K562 (cell line): ENCODE results near the gene CLASP1. TPM values are rescaled to one million over a fixed set of nuclear protein-coding genes. Genes with fewer than 3 reads are reported as not detected.

Source experiments
- ATAC-seq: fragments of 200-7000 bp; cut with Tn5 transposase; 3 replicates; pipeline ENCODE4 v1.9.1; 2020; ENCODE audit warnings: moderate library complexity
- BruUV-seq: library from RNA; stranded (reverse); fragments of 400-500 nt; replicated peaks from 2 replicates; lab custom pipeline; 2021; lab: Mats Ljungman, UMichigan
- CTCF ChIA-PET: fragments of 300-600 bp; formaldehyde crosslinking; extraction: SDS; loops from one replicate; lab custom pipeline; 2021; ENCODE audit warnings: low intra/inter-chr PET ratio; lab: Yijun Ruan, JAX
- POLR2A ChIA-PET: fragments of 300-600, 350-650 bp; sonication (Branson Sonifier 250); formaldehyde crosslinking; extraction: SDS; loops from one replicate; lab custom pipeline; 2021; ENCODE audit warnings: antibody characterized with exemption, inconsistent platforms; lab: Yijun Ruan, JAX
- DNase-seq, 4 experiments: peaks; one replicate each; pipeline versions ENCODE4 v3.0.0 to v3.0.0-alpha.2; 2011 to 2018; ENCODE audit warnings: low spot score in 3 of 4, mixed read lengths in 3 of 4; ENCODE audit errors: extremely low read depth in 1 of 4
- FAIRE-seq: peaks from 2 replicates; lab custom pipeline; 2011; peaks lifted over from hg19 to GRCh38; lab: Jason Lieb, UNC
- H2AFZ ChIP-seq: 2 replicates; pipeline ENCODE4 v1.6.0; 2011; ENCODE audit warnings: low read depth, low read length, control low read depth, inconsistent platforms
- H3K27ac ChIP-seq: fragments of 200-600 bp; 3 replicates; pipeline ENCODE4 v1.8.0; 2011; ENCODE audit warnings: low read depth, mild to moderate bottlenecking, control low read depth, inconsistent platforms, low read length, moderate library complexity, mixed read lengths; ENCODE audit errors: extremely low read depth
- H3K27me3 ChIP-seq, 2 experiments: fragments of 300-600 bp in 1 of 2; 2 replicates in 1 of 2; 3 replicates in 1 of 2; pipeline versions ENCODE4 v1.6.0 to v1.8.0; 2011; ENCODE audit warnings: inconsistent platforms in 2 of 2, low read length in 2 of 2, mild to moderate bottlenecking in 1 of 2, mixed read lengths in 1 of 2, moderate library complexity in 1 of 2; ENCODE audit not compliant: control insufficient read depth in 2 of 2, insufficient read depth in 2 of 2
- H3K36me3 ChIP-seq: fragments of 300-600 bp; 3 replicates; pipeline ENCODE4 v1.8.0; 2011; ENCODE audit warnings: mild to moderate bottlenecking, low read length, inconsistent platforms; ENCODE audit not compliant: control insufficient read depth, insufficient read depth
- H3K4me1 ChIP-seq, 2 experiments: fragments of 200-600 bp in 1 of 2; replicated peaks in 1 of 2; 2 replicates in 1 of 2; 3 replicates in 1 of 2; pipeline versions ENCODE4 v1.5.1 to v1.8.0; 2011; ENCODE audit warnings: inconsistent platforms in 2 of 2, low read length in 2 of 2, mild to moderate bottlenecking in 1 of 2, mixed read lengths in 1 of 2, moderate library complexity in 1 of 2; ENCODE audit not compliant: control insufficient read depth in 2 of 2, insufficient read depth in 2 of 2
- H3K4me2 ChIP-seq: 2 replicates; pipeline ENCODE4 v1.6.1; 2011; ENCODE audit warnings: low read length, control low read depth, inconsistent platforms, mixed read lengths; ENCODE audit not compliant: insufficient read depth
- H3K4me3 ChIP-seq: fragments of 200-600 bp; sonication (generic), shearing (Covaris generic); 2 replicates; pipeline ENCODE4 v1.5.1; 2016; ENCODE audit warnings: control low read depth, inconsistent platforms
- H3K79me2 ChIP-seq: fragments of 200-600 bp; 3 replicates; pipeline ENCODE4 v1.8.0; 2011; ENCODE audit warnings: low read length, inconsistent platforms; ENCODE audit not compliant: control insufficient read depth, insufficient read depth
- H3K9ac ChIP-seq, 2 experiments: 2 replicates each; pipeline versions ENCODE4 v1.6.0 to v1.6.1; 2011; ENCODE audit warnings: low read depth in 2 of 2, low read length in 2 of 2, control low read depth in 1 of 2, inconsistent platforms in 1 of 2, mild to moderate bottlenecking in 1 of 2, mixed read lengths in 1 of 2; ENCODE audit not compliant: insufficient read depth in 1 of 2
- H3K9me1 ChIP-seq: one replicate; pipeline ENCODE4 v1.6.0; 2011; ENCODE audit warnings: inconsistent platforms, mild to moderate bottlenecking, low read length, moderate library complexity; ENCODE audit not compliant: control insufficient read depth, insufficient read depth
- H3K9me3 ChIP-seq: replicated peaks from 2 replicates; pipeline ENCODE4 v1.5.1; 2011; ENCODE audit warnings: low read depth, low read length, inconsistent platforms; ENCODE audit not compliant: control insufficient read depth, insufficient read depth
- H4K20me1 ChIP-seq: replicated peaks from 2 replicates; pipeline ENCODE4 v1.6.1; 2011; ENCODE audit warnings: low read length, inconsistent platforms, mixed read lengths; ENCODE audit not compliant: control insufficient read depth, insufficient read depth
- ATF1 ChIP-seq, 2 experiments: fragments of 450-650 bp in 1 of 2; IDR thresholded peaks; 2 replicates each; pipeline ENCODE4 v1.6.1; 2016; ENCODE audit warnings: missing compliant biosample characterization in 1 of 2, missing genetic modification characterization in 1 of 2
- ATF4 ChIP-seq: fragments of 450-650 bp; formaldehyde crosslinking; IDR thresholded peaks from 2 replicates; pipeline ENCODE4 v1.4.0; 2022; ENCODE audit warnings: mild to moderate bottlenecking, moderate library complexity
- ETS1 ChIP-seq: conservative IDR thresholded peaks from 2 replicates; pipeline ENCODE4 v1.6.1; 2011; ENCODE audit warnings: low read depth, mild to moderate bottlenecking, low read length; ENCODE audit not compliant: control insufficient read depth
- FOXJ2 ChIP-seq: fragments of 200-800 bp; sonication (Bioruptor generic); IDR thresholded peaks from 2 replicates; pipeline ENCODE4 v1.6.1; 2016; ENCODE audit warnings: missing genetic modification characterization, missing compliant biosample characterization
- KLF1 ChIP-seq: fragments of 450-650 bp; IDR thresholded peaks from 2 replicates; pipeline ENCODE4 v1.6.1; 2016; ENCODE audit warnings: missing genetic modification characterization, missing compliant biosample characterization
- RB1 ChIP-seq: fragments of 450-650 bp; IDR thresholded peaks from 2 replicates; pipeline ENCODE4 v1.6.1; 2017; ENCODE audit warnings: low read depth, mild to moderate bottlenecking
- SNIP1 ChIP-seq: fragments of 450-650 bp; IDR thresholded peaks from 2 replicates; pipeline ENCODE4 v1.7.1; 2017; ENCODE audit warnings: low read depth, mild to moderate bottlenecking
- TGIF2 ChIP-seq: sonication (generic); formaldehyde crosslinking; IDR thresholded peaks from 2 replicates; pipeline ENCODE4 v1.8.1; 2022; ENCODE audit warnings: mild to moderate bottlenecking, missing genetic modification reagents, moderate library complexity
- ZNF174 ChIP-seq: fragments of 250-450 bp; sonication (Bioruptor Pico); IDR thresholded peaks from 2 replicates; pipeline ENCODE4 v1.4.0; 2020; ENCODE audit warnings: mild to moderate bottlenecking
- ZNF431 ChIP-seq: sonication (generic); formaldehyde crosslinking; IDR thresholded peaks from 2 replicates; pipeline ENCODE4 v1.8.0; 2022; ENCODE audit warnings: mild to moderate bottlenecking, missing genetic modification reagents
- ZNF639 ChIP-seq, 2 experiments: fragments of 200-800 bp in 1 of 2; sonication (Bioruptor generic) in 1 of 2; sonication (generic) in 1 of 2; formaldehyde crosslinking in 1 of 2; IDR thresholded peaks in 1 of 2; conservative IDR thresholded peaks in 1 of 2; 2 replicates each; pipeline versions ENCODE4 v1.5.0 to v1.6.1; 2016 to 2020; ENCODE audit warnings: missing compliant biosample characterization in 1 of 2, missing genetic modification characterization in 1 of 2, missing genetic modification reagents in 1 of 2
- WGBS: fragments of 100-300 bp; shearing (Covaris generic); methylation state at CpG from one replicate; pipeline ENCODE4 v1.1.6; 2016; ENCODE audit warnings: low coverage, mixed read lengths; ENCODE audit not compliant: insufficient coverage; ENCODE audit errors: missing lambda C conversion rate; 5-methylcytosine and 5-hydroxymethylcytosine counted together
- in situ Hi-C: fragments of 300-500 bp; cut with MboI; formaldehyde crosslinking; loops from 4 replicates; pipeline ENCODE4 v1.15.0; 2018; ENCODE audit warnings: inconsistent platforms, mixed read lengths
- intact Hi-C: fragments of 100-400 bp; cut with micrococcal nuclease; formaldehyde crosslinking; loops from 2 replicates; pipeline ENCODE4 v1.14.2; 2022
- polyA plus RNA-seq, 8 experiments: library from polyadenylated mRNA; depleted of rRNA in 4 of 8; stranded (reverse) in 5 of 8; unstranded in 3 of 8; fragments of >200 nt; fragmentation: Nextera tagmentation in 2 of 8; fragmentation: Illumina TruSeq in 1 of 8; extraction: Ambion mirVana in 2 of 8; extraction: Trizol in 1 of 8; gene quantifications; 2 replicates each; pipeline versions ENCODE4 v1.2.1 to v1.2.3, GENCODE V29; 2011 to 2014; ENCODE audit warnings: inconsistent platforms in 1 of 8, missing spikeins in 1 of 8
- total RNA-seq, 7 experiments: library from RNA; depleted of rRNA in 6 of 7; stranded (reverse); fragments of >200 nt in 6 of 7; fragmentation: Illumina TruSeq in 2 of 7; extraction: Trizol in 2 of 7; gene quantifications; 2 replicates each; pipeline versions ENCODE4 v1.2.1 to v1.2.3, GENCODE V29; 2011 to 2021; ENCODE audit warnings: low replicate concordance in 1 of 7

CLASP1 gene
- total and polyA plus RNA-seq, 9 of the 15 experiments (the other 6 are each of a cell fraction or from before 2014, with no cell fraction given) = 1.7 to 40.3 (median 20.7) TPM

GRCh38 chr2:121633463-121633862 lies 15.8 kb downstream of the CLASP1 start (continued):
- TF ChIP-seq SNIP1 = no peak
- TF ChIP-seq ATF1 (CRISPR knock-in tag; IDR thresholded peaks at IDR 0.05) = no peak
- TF ChIP-seq ATF1 (tag; IDR thresholded peaks at IDR 0.05) = no peak
- TF ChIP-seq ZNF174 (CRISPR knock-in tag) = no peak
- TF ChIP-seq RB1 = no peak
- TF ChIP-seq TGIF2 (CRISPR knock-in tag) = no peak
- TF ChIP-seq ZNF431 = no peak
- TF ChIP-seq KLF1 (tag) = no peak
- TF ChIP-seq ZNF639 (CRISPR knock-in tag; conservative IDR thresholded peaks at IDR 0.05 in 1 of 2, IDR thresholded peaks at IDR 0.05 in 1 of 2) = no peak

- in situ Hi-C loops = no loop called here
- Histone ChIP-seq H4K20me1 (no peaks in the 10 kb centered on the region), H3K4me3 (no peak overlapping the region), H3K27me3 (no peaks in the 10 kb centered on the region), H3K9ac (peak overlapping the region in 1 of 2 experiments; percentile 11; a peak in 1 of 4 replicates), H3K79me2 (peaks cover 61% of the 10 kb centered on the region), H3K9me1 (no peaks in the 10 kb centered on the region), H3K27ac (peak overlapping the region; percentile 43; the same call in 1 of the 3 replicates), H3K9me3 (no peaks in the 10 kb centered on the region), H3K4me2 (peak overlapping the region; percentile 56), H3K36me3 (no peaks in the 10 kb centered on the region; the same call in 2 of the 3 replicates), H2AFZ (no peak overlapping the region), H3K4me1 (peaks cover 10% of the 10 kb centered on the region in 2 experiments; a peak in 3 of 5 replicates)
- intact Hi-C loops = no loop called here
- ChIA-PET CTCF (no interaction called here), POLR2A (interaction anchor here (0.8 to 1.1 kb wide), 2 partner anchors 10 kb away, joined by 3 read pairs; no protein-coding TSS in a partner anchor)
- 4% methylated on average over 4 of the region's 4 CpGs for WGBS
- peak; percentile 90 for FAIRE-seq
- peak in 2 of 4 experiments; percentile 68 to 78 for DNase-seq
- BruUV-seq = no TSS peak
- ATAC-seq = peak; percentile 98
- TF ChIP-seq ATF4 (CRISPR knock-in tag) = no peak
- peak; percentile 60; the same call in 1 of the 2 replicates for TF ChIP-seq FOXJ2 (tag)
- TF ChIP-seq ETS1 = no peak
Observed at GRCh38 chr2:121627525-121628050, 21.7 kb downstream of the CLASP1 start.
